MM.1S (cell line): Measurements from ENCODE around the gene ALPL.

Experiments used
- DNase-seq: peaks from one replicate; pipeline ENCODE4 v3.0.0-alpha.2; 2015
- H2AFZ ChIP-seq: fragments of 300-600 bp; sonication (generic); 2 replicates; pipeline ENCODE4 v1.6.0; 2016; ENCODE audit warnings: antibody characterized with exemption, low read length
- H3F3A ChIP-seq: fragments of 300-600 bp; sonication (generic); 2 replicates; pipeline ENCODE4 v1.6.1; 2016; ENCODE audit warnings: mild to moderate bottlenecking, antibody characterized with exemption, low read length, moderate library complexity, mixed read lengths; ENCODE audit not compliant: insufficient read depth
- H3K27ac ChIP-seq: fragments of 300-600 bp; sonication (generic); 2 replicates; pipeline ENCODE4 v1.5.1; 2016; ENCODE audit warnings: mild to moderate bottlenecking, low read length
- H3K27me3 ChIP-seq: fragments of 300-600 bp; sonication (generic); replicated peaks from 2 replicates; pipeline ENCODE4 v1.6.0; 2016; ENCODE audit warnings: low read length; ENCODE audit not compliant: insufficient read depth
- H3K36me3 ChIP-seq: fragments of 300-600 bp; sonication (generic); replicated peaks from 2 replicates; pipeline ENCODE4 v1.6.1; 2016; ENCODE audit warnings: mild to moderate bottlenecking, low read length, mixed read lengths; ENCODE audit not compliant: insufficient read depth
- H3K4me1 ChIP-seq: fragments of 300-600 bp; sonication (generic); 2 replicates; pipeline ENCODE4 v1.6.1; 2016; ENCODE audit warnings: low read length, mixed read lengths
- H3K4me2 ChIP-seq: fragments of 300-600 bp; sonication (generic); 2 replicates; pipeline ENCODE4 v1.6.0; 2016; ENCODE audit warnings: low read depth, low read length
- H3K4me3 ChIP-seq: fragments of 300-600 bp; sonication (generic); 2 replicates; pipeline ENCODE4 v1.5.1; 2016; ENCODE audit warnings: low read length, mixed read lengths
- H3K79me2 ChIP-seq: fragments of 300-600 bp; sonication (generic); 2 replicates; pipeline ENCODE4 v1.6.1; 2016; ENCODE audit warnings: mixed run types, low read length, mixed read lengths
- H3K9ac ChIP-seq: fragments of 300-600 bp; sonication (generic); 2 replicates; pipeline ENCODE4 v1.6.1; 2016; ENCODE audit warnings: low read length, mixed read lengths
- H3K9me2 ChIP-seq: fragments of 300-600 bp; sonication (generic); replicated peaks from 2 replicates; pipeline ENCODE4 v1.6.1; 2016; ENCODE audit warnings: mild to moderate bottlenecking, low read length, mixed read lengths; ENCODE audit not compliant: insufficient read depth
- H3K9me3 ChIP-seq: fragments of 300-600 bp; sonication (generic); replicated peaks from 2 replicates; pipeline ENCODE4 v1.6.1; 2016; ENCODE audit warnings: mild to moderate bottlenecking, low read length, mixed read lengths; ENCODE audit not compliant: insufficient read depth
- H4K20me1 ChIP-seq: fragments of 300-600 bp; sonication (generic); 2 replicates; pipeline ENCODE4 v1.6.1; 2016; ENCODE audit warnings: mild to moderate bottlenecking, low read length, moderate library complexity, mixed read lengths; ENCODE audit not compliant: insufficient read depth
- EZH2 ChIP-seq: fragments of 300-600 bp; sonication (generic); optimal IDR thresholded peaks from 2 replicates; pipeline ENCODE3; 2017; ENCODE audit warnings: low read depth, mild to moderate bottlenecking, antibody characterized with exemption, low read length, mixed read lengths
- EZH2phosphoT487 ChIP-seq: fragments of 300-600 bp; sonication (generic); IDR thresholded peaks from 2 replicates; pipeline ENCODE4 v1.6.1; 2018; ENCODE audit warnings: antibody characterized with exemption, low read length
- TF ChIP-seq, protein P1 (sequence below): fragments of 300-600 bp; sonication (generic); IDR thresholded peaks from 2 replicates; pipeline ENCODE4 v1.5.1; 2016; ENCODE audit warnings: antibody characterized with exemption, low read length, mixed read lengths

ALPL gene

GRCh38 chr1:21573971-21574465 is 64.8 kb downstream of the ALPL start:
- H3K36me3 ChIP-seq: no peaks in the 10 kb centered on the region
- H3K4me3 ChIP-seq: no peak overlapping the region
- H3K9me2 ChIP-seq: no peaks in the 10 kb centered on the region
- no peak overlapping the region for H3K4me2 ChIP-seq
- TF ChIP-seq, protein P1, sequence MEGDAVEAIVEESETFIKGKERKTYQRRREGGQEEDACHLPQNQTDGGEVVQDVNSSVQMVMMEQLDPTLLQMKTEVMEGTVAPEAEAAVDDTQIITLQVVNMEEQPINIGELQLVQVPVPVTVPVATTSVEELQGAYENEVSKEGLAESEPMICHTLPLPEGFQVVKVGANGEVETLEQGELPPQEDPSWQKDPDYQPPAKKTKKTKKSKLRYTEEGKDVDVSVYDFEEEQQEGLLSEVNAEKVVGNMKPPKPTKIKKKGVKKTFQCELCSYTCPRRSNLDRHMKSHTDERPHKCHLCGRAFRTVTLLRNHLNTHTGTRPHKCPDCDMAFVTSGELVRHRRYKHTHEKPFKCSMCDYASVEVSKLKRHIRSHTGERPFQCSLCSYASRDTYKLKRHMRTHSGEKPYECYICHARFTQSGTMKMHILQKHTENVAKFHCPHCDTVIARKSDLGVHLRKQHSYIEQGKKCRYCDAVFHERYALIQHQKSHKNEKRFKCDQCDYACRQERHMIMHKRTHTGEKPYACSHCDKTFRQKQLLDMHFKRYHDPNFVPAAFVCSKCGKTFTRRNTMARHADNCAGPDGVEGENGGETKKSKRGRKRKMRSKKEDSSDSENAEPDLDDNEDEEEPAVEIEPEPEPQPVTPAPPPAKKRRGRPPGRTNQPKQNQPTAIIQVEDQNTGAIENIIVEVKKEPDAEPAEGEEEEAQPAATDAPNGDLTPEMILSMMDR: peak; percentile 54
- no peak for TF ChIP-seq EZH2phosphoT487
- H3K27me3 ChIP-seq: peaks cover 81% of the 10 kb centered on the region
- H4K20me1 ChIP-seq: no peaks in the 10 kb centered on the region
- H3K27ac ChIP-seq: no peak overlapping the region
- DNase-seq: peak; percentile 48
- H3K9me3 ChIP-seq: no peaks in the 10 kb centered on the region
- no peak overlapping the region for H2AFZ ChIP-seq
- H3K4me1 ChIP-seq: no peaks in the 10 kb centered on the region
- no peaks in the 10 kb centered on the region for H3F3A ChIP-seq
- no peaks in the 10 kb centered on the region for H3K79me2 ChIP-seq
- H3K9ac ChIP-seq: no peak overlapping the region

DNA sequence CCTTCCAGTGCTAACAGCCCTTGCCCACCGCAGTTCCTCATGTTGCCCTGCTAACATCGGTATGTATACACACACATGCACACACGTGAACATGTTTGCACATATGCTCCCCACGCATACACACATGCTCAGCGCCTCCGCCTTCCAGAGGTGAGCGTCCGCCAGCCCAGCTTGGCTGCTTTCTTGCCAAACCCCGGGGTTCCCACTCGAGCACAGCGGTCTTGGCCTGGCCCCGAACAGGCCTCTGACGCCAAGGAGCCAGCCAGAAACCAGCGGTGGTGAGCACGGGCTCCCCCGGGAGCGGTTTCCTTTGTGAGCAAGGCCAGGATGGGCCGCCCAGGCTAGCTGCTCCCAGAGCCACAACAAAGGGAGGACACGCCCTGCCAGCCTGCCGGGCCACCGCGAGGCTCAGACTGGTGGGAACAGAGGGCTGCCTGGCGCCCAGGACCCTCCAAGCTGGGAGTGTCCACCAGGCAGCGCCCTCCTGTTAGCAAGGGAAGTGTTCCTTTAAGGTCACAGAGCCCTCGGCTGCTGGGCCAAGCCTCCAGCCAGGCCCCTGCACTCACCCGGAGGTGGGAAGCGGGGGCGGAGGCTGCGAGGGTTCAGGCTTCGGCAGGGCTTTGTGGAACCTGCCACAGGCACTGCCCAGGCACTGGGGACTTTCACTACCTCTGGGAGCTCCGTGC is 65.4 kb downstream of the ALPL start:
- no peaks in the 10 kb centered on the region for H3F3A ChIP-seq
- DNase-seq: no peak

GRCh38 chr1:21575351-21575942 is 66.2 kb downstream of the ALPL start:
- H3K9me2 ChIP-seq: no peaks in the 10 kb centered on the region
- H3K9me3 ChIP-seq: no peaks in the 10 kb centered on the region
- no peaks in the 10 kb centered on the region for H3K79me2 ChIP-seq
- DNase-seq: no peak
- H4K20me1 ChIP-seq: no peaks in the 10 kb centered on the region
- H3K4me1 ChIP-seq: no peaks in the 10 kb centered on the region
- H3K9ac ChIP-seq: no peak overlapping the region
- TF ChIP-seq EZH2: no peak
- TF ChIP-seq EZH2phosphoT487: no peak
- TF ChIP-seq, protein P1: no peak
- no peaks in the 10 kb centered on the region for H3F3A ChIP-seq
- H3K36me3 ChIP-seq: no peaks in the 10 kb centered on the region
- H2AFZ ChIP-seq: no peak overlapping the region
- peaks cover 80% of the 10 kb centered on the region for H3K27me3 ChIP-seq
- no peak overlapping the region for H3K4me3 ChIP-seq
- H3K4me2 ChIP-seq: no peak overlapping the region
- no peak overlapping the region for H3K27ac ChIP-seq

More for the DNA sequence above, 65.4 kb downstream of the ALPL start:
- Histone ChIP-seq H3K79me2 (no peaks in the 10 kb centered on the region), H3K9ac (no peak overlapping the region), H3K27me3 (peaks cover 80% of the 10 kb centered on the region), H3K27ac (no peak overlapping the region), H3K9me2 (no peaks in the 10 kb centered on the region), H3K4me3 (no peak overlapping the region), H2AFZ (no peak overlapping the region), H3K4me1 (no peaks in the 10 kb centered on the region), H3K9me3 (no peaks in the 10 kb centered on the region), H4K20me1 (no peaks in the 10 kb centered on the region), H3K4me2 (no peak overlapping the region), H3K36me3 (no peaks in the 10 kb centered on the region)
- TF ChIP-seq EZH2 (no peak), EZH2phosphoT487 (no peak)
- TF ChIP-seq, protein P1: no peak
